Gastroesophageal sphincter (tissue), 4 donors: ENCODE measurements around the gene POLR2F. TPM values are rescaled to one million over a fixed set of nuclear protein-coding genes. Genes with fewer than 3 reads are reported as not detected.

Experiments used
- ATAC-seq: fragments of 150-250 bp; one replicate; pipeline ENCODE4 v1.9.1; 2016; ENCODE audit warnings: mild to moderate bottlenecking, moderate library complexity
- H3K27ac ChIP-seq, 4 donors: fragments of 200-600 bp; sonication (generic) in 3 of 4; 1 replicate in 3 of 4; 2 replicates in 1 of 4; pipeline ENCODE4 v1.5.1; 2016 to 2019
- H3K27me3 ChIP-seq: fragments of 200-600 bp; sonication (generic); one replicate; pipeline ENCODE4 v1.5.1; 2019
- H3K36me3 ChIP-seq, 2 donors: fragments of 200-600 bp; sonication (generic); one replicate each; pipeline ENCODE4 v1.5.1; 2019; ENCODE audit warnings: control low read depth in 1 of 2
- H3K4me1 ChIP-seq, 3 donors: fragments of 200-600 bp; sonication (generic); 1 replicate in 2 of 3; 2 replicates in 1 of 3; pipeline ENCODE4 v1.5.1; 2016 to 2019; ENCODE audit warnings: control low read depth in 2 of 3
- H3K4me3 ChIP-seq, 2 donors: fragments of 200-600 bp; sonication (generic); one replicate each; pipeline ENCODE4 v1.5.1; 2019; ENCODE audit warnings: mild to moderate bottlenecking in 1 of 2, moderate library complexity in 1 of 2
- H3K9me3 ChIP-seq, 3 donors: fragments of 200-600 bp; sonication (generic); one replicate each; pipeline ENCODE4 v1.5.1; 2017 to 2019; ENCODE audit warnings: control low read depth in 2 of 3
- EP300 ChIP-seq: sonication (generic); formaldehyde crosslinking; IDR thresholded peaks from one replicate; pipeline ENCODE4 v1.6.1; 2017; ENCODE audit warnings: antibody characterized with exemption, mild to moderate bottlenecking
- POLR2A ChIP-seq, 2 donors: fragments of 450-650 bp; IDR thresholded peaks; one replicate each; pipeline ENCODE4 v1.6.1; 2017; ENCODE audit warnings: antibody characterized with exemption in 2 of 2, mild to moderate bottlenecking in 2 of 2, moderate library complexity in 1 of 2
- POLR2AphosphoS5 ChIP-seq: sonication (generic); formaldehyde crosslinking; IDR thresholded peaks from one replicate; pipeline ENCODE4 v1.6.1; 2017; ENCODE audit warnings: antibody characterized with exemption
- WGBS, 2 donors: methylation state at CpG; one replicate each; pipeline ENCODE4 v1.1.5; 2018; ENCODE audit warnings: low coverage in 1 of 2; 5-methylcytosine and 5-hydroxymethylcytosine counted together
- total RNA-seq, 4 donors: library from RNA; depleted of rRNA; stranded (reverse); fragments of >200 nt; gene quantifications; one replicate each; pipeline ENCODE4 v1.1.0, GENCODE V29; 2016
- TF ChIP-seq, protein P1 (sequence below), 4 experiments: fragments of 200-600 bp in 2 of 4; fragments of 450-650 bp in 2 of 4; sonication (generic) in 1 of 4; IDR thresholded peaks; one replicate each; pipeline ENCODE4 v1.5.1; 2017 to 2019; ENCODE audit warnings: antibody characterized with exemption in 4 of 4, mild to moderate bottlenecking in 2 of 4, moderate library complexity in 2 of 4

The POLR2F gene
- total RNA-seq, 4 donors from 2014 or later, result 41.4 to 79.5 (median 72.0) TPM

DNA sequence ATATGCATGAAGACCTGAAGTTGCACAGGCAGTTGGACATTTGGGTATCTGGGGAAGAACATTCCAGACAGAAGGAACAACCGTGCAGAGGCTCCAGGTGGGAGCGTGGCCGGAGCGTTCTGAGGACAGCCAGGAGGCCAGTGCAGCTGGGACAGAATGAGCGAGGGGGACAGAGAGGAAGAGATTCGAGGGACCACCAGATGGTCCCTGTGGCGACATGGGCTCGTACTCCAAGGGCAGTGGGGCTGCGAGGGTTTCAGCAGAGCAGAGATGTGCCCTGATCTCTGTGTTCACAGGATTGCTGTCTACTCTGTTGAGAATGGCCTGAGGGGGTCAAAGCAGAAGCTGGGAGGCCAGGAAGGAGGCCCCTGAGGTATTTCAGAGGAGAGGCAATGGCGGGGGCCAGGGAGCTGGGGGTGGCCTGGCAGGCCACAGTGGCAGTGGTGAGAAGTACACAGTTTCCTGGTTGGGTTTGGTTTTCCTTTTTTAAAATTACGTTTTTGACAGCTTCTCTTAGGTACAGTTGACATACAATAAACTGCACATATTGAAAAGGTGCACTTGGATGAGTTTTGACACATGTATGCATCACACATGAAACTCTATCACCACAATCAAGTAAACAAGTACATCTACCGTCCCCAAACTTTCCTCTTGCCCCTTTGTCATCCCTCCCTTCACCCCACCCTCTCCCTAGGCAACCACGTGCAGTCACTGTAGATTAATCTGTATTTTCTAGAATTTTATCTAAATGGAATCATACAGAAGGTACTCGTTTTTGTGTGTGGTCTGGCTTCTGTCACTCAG lies 55.7 kb downstream of the POLR2F start:
- Histone ChIP-seq H3K4me1 (no peaks in the 10 kb centered on the region), H3K4me3 (no peak overlapping the region), H3K27ac (no peak overlapping the region), H3K36me3 (no peaks in the 10 kb centered on the region), H3K9me3 (no peaks in the 10 kb centered on the region), H3K27me3 (no peaks in the 10 kb centered on the region)
- 47 to 62% methylated on average over 8 to 12 of the region's 14 CpGs for WGBS, 2 donors
- no peak for TF ChIP-seq POLR2A (IDR thresholded peaks at IDR 0.05)
- TF ChIP-seq, protein P1, sequence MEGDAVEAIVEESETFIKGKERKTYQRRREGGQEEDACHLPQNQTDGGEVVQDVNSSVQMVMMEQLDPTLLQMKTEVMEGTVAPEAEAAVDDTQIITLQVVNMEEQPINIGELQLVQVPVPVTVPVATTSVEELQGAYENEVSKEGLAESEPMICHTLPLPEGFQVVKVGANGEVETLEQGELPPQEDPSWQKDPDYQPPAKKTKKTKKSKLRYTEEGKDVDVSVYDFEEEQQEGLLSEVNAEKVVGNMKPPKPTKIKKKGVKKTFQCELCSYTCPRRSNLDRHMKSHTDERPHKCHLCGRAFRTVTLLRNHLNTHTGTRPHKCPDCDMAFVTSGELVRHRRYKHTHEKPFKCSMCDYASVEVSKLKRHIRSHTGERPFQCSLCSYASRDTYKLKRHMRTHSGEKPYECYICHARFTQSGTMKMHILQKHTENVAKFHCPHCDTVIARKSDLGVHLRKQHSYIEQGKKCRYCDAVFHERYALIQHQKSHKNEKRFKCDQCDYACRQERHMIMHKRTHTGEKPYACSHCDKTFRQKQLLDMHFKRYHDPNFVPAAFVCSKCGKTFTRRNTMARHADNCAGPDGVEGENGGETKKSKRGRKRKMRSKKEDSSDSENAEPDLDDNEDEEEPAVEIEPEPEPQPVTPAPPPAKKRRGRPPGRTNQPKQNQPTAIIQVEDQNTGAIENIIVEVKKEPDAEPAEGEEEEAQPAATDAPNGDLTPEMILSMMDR (IDR thresholded peaks at IDR 0.05), result no peak
- TF ChIP-seq EP300, result no peak
- no peak for TF ChIP-seq POLR2AphosphoS5
- ATAC-seq, result no peak

DNA sequence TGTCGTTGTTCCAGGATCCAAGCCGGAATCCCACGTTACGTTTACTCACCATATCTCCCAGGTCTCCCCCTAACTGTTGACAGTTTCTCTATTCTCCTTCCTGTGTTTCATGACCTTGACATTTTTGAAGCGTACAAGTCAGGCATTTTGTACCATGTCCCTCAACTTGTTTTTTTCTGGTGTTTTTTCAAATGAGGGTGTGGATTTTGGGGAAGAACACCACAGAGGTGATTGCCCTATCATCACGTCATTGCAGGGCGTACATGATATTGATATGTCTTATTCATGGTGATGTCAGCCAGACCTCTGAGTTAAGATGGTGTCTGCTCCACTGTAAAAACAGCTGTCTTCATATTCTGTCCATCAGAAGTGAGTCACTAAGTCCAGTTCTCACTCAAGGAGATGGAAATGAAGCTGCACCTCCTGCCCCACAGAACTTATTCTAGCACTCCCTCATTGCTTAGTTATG lies 59.1 kb downstream of the POLR2F start:
- Histone ChIP-seq H3K27ac (no peak overlapping the region), H3K4me1 (peaks cover 0 to 21% (median 7%) of the 10 kb centered on the region in 3 donors), H3K27me3 (no peaks in the 10 kb centered on the region), H3K9me3 (no peaks in the 10 kb centered on the region), H3K4me3 (no peak overlapping the region), H3K36me3 (no peaks in the 10 kb centered on the region)
- TF ChIP-seq POLR2A (IDR thresholded peaks at IDR 0.05), result no peak
- TF ChIP-seq, protein P1 (IDR thresholded peaks at IDR 0.05), result no peak
- TF ChIP-seq EP300, result no peak
- no peak for TF ChIP-seq POLR2AphosphoS5
- no peak for ATAC-seq
- WGBS, 2 donors, result 76 to 82% methylated on average over 5 to 7 of the region's 7 CpGs

DNA sequence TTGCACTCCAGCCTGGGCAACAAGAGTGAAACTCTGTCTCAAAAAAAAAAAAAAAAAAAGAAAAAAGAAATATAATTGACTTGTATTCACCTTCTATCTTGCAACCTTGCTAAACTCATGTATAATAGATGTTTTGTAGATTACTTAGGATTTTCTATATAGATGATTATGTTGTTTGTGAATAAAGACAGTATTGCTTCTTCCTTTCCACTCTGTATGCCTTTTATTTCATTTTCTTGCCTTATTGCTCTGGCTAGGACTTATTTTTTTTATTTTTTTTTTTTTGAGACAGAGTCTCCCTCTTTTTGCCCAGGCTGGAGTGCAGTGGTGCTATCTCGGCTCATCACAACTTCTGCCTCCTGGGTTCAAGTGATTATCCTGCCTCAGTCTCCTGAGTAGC lies 60.6 kb downstream of the POLR2F start:
- no peak overlapping the region for H3K27ac ChIP-seq
- 100% methylated on average over 1 of the region's 1 CpG; no CpG with 5 or more reads in 1 of the 2 donors for WGBS, 2 donors

DNA sequence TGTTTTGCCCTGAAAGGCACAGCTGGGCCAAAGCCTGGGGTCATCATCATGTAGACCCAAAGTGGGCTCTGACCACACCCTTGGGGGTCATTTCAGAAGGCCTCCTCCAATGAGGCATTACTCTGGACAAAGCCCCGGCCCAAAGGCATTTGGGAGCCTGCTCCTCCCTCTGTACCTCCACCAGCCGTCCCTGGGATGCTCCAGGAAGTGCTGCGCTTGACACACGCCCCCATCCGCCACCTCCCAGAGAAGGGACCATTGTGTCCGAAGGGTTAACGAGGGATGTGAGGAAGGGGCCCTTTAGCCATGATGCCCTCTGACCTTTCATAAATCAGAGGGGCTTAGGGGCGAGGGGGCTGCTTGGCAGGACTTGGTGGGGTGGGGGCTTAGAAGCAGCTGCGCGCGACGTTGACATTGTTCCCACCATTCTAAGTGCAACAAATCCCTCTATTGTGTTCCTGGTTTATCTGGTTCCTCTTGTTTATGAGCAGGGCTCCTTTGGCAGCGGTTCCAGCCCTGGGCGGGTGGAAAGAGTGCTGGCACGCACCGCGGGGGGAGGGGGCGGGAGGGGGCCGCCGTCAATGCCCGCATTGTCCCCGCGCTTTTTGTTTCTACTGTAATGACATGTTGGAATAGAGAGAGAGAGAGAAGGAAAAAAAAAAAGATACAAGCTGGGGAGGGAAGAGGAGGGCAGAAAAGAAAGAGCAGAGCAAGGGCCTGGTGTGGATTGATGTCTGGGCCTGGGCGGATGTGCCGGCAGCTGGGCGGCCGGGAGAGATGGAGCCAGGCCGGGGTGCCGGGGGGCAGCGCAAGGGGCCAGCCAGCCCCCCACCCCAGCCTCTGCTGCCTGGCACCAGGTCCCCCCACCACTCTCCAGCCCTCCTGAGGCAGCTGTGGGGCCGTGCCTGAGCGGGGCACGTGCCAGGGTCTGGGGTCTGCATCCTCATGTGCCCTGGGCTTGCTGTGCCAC lies 63.0 kb downstream of the POLR2F start:
- Histone ChIP-seq H3K9me3 (no peaks in the 10 kb centered on the region), H3K27ac (peak overlapping the region in 3 of 4 donors; percentile 56 to 79 (median 71)), H3K27me3 (no peaks in the 10 kb centered on the region), H3K4me3 (peak overlapping the region in 1 of 2 donors; percentile 26), H3K36me3 (no peaks in the 10 kb centered on the region), H3K4me1 (peaks cover 0 to 26% (median 7%) of the 10 kb centered on the region in 3 donors)
- ATAC-seq, result no peak
- TF ChIP-seq, protein P1 (IDR thresholded peaks at IDR 0.05), result no peak
- TF ChIP-seq POLR2A (IDR thresholded peaks at IDR 0.05) (no peak), POLR2AphosphoS5 (no peak), EP300 (no peak)
- WGBS, 2 donors, result 17% methylated on average over 8 of the region's 33 CpGs; no CpG with 5 or more reads in 1 of the 2 donors

More for the DNA sequence above, 60.6 kb downstream of the POLR2F start:
- peaks cover 0 to 26% (median 7%) of the 10 kb centered on the region in 3 donors for H3K4me1 ChIP-seq
- TF ChIP-seq EP300 (no peak), POLR2A (IDR thresholded peaks at IDR 0.05) (no peak), POLR2AphosphoS5 (no peak)
- TF ChIP-seq, protein P1 (IDR thresholded peaks at IDR 0.05), result no peak
- no peak overlapping the region for H3K4me3 ChIP-seq
- no peaks in the 10 kb centered on the region for H3K27me3 ChIP-seq
- no peaks in the 10 kb centered on the region for H3K36me3 ChIP-seq
- no peaks in the 10 kb centered on the region for H3K9me3 ChIP-seq
- ATAC-seq, result no peak
